GM12873 (cell line): Measurements from ENCODE around the gene MAP3K9.

Experiments
- CTCF ChIP-seq: IDR thresholded peaks from 2 replicates; pipeline ENCODE4 v1.5.1; 2012; ENCODE audit warnings: low read depth, mild to moderate bottlenecking, moderate library complexity, low read length, control low read depth; ENCODE audit not compliant: insufficient read depth; ENCODE audit errors: missing control alignments

MAP3K9 gene

GRCh38 chr14:70803321-70804310 is 5.7 kb downstream of the MAP3K9 start:
- TF ChIP-seq CTCF, result peak; percentile 23

- TF ChIP-seq CTCF, result no peak
Measured at GRCh38 chr14:70802379-70802778, 6.9 kb downstream of the MAP3K9 start.

- TF ChIP-seq CTCF, result no peak
Measured at GRCh38 chr14:70801836-70802235, 7.5 kb downstream of the MAP3K9 start.

GRCh38 chr14:70796551-70796950 is 12.8 kb downstream of the MAP3K9 start:
- no peak for TF ChIP-seq CTCF

- TF ChIP-seq CTCF, result no peak
Measured at GRCh38 chr14:70794294-70794693, 15.0 kb downstream of the MAP3K9 start.

- TF ChIP-seq CTCF, result no peak
Measured at GRCh38 chr14:70793637-70794036, 15.7 kb downstream of the MAP3K9 start.

GRCh38 chr14:70792939-70793338 is 16.4 kb downstream of the MAP3K9 start:
- no peak for TF ChIP-seq CTCF
